Measurements from ENCODE around the gene CEP85L. TPM values are rescaled to one million over a fixed set of nuclear protein-coding genes. Genes with fewer than 3 reads are reported as not detected.

CEP85L gene
- total and polyA plus RNA-seq, 2 of the 13 experiments (the other 11 are each of a cell fraction or from before 2014, with no cell fraction given): 0.44 to 1.7 TPM

DNA sequence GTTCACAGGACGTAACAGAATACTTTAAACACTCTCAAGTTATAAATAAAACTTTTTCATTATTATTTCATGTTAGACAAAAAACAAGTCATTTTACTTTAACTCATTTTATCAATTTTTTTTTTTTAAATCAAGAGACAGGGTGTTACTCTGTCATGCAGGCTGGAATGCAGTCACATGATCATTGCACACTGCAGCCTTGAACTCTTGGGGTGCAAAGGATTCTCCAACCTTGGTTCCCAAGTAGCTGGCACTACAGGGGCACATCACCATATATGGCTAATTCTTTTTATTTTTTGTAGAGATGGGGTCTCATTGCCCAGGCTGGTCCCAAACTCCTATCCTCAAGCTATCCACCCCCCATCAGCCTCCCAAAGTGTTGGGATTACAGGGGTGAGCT is 89.1 kb downstream of the CEP85L start:
- Histone ChIP-seq H3K9me3 (ENCODE audit: low read length) (no peaks in the 10 kb centered on the region), H3K27me3 (ENCODE audit: control insufficient read depth in 1 of 2, insufficient read depth in 2 of 2, low read length in 2 of 2) (no peaks in the 10 kb centered on the region), H3K36me3 (replicated peaks in 1 of 2; ENCODE audit: control insufficient read depth in 1 of 2, insufficient read depth in 2 of 2, low read length in 2 of 2) (no peaks in the 10 kb centered on the region), H3K4me3 (replicated peaks in 1 of 3; ENCODE audit: insufficient read depth in 1 of 3, low read depth in 2 of 3, low read length in 3 of 3) (no peak overlapping the region), H2AFZ (ENCODE audit: low read length) (no peak overlapping the region), H3K79me2 (ENCODE audit: insufficient read depth, low read length) (no peaks in the 10 kb centered on the region), H3K4me1 (ENCODE audit: insufficient read depth, low read length) (no peaks in the 10 kb centered on the region), H3K9ac (ENCODE audit: insufficient read depth, low read depth, low read length) (no peak overlapping the region), H3K4me2 (ENCODE audit: low read depth, low read length) (no peak overlapping the region), H4K20me1 (ENCODE audit: insufficient read depth, low read length) (no peaks in the 10 kb centered on the region), H3K27ac (ENCODE audit: extremely low read length, insufficient read depth, low read length) (no peak overlapping the region)
- ChIA-PET POLR2A (no interaction called here), CTCF (ENCODE audit: low intra/inter-chr PET ratio, low total read pairs) (no interaction called here)
- in situ Hi-C loops (cut with HindIII; ENCODE audit: extremely low pct_ligation_motif_present, low pct_unique_long_range_greater_than_20kb): no loop called here
- FAIRE-seq (no peak), ATAC-seq (no peak), DNase-seq (ENCODE audit: low spot score) (no peak)
- TF ChIP-seq NBN (conservative IDR thresholded peaks at IDR 0.05): no peak
- TF ChIP-seq ZNF766 (CRISPR knock-in tag; IDR thresholded peaks at IDR 0.05; ENCODE audit: borderline replicate concordance): no peak
- no peak for TF ChIP-seq MZF1 (CRISPR knock-in tag; IDR thresholded peaks at IDR 0.05; ENCODE audit: borderline replicate concordance)
- no peak for TF ChIP-seq NFKBIZ (CRISPR knock-in tag; IDR thresholded peaks at IDR 0.05)
- TF ChIP-seq MBD4 (IDR thresholded peaks at IDR 0.05; ENCODE audit: borderline replicate concordance, low read length): no peak
- no peak for TF ChIP-seq ZNF547 (CRISPR knock-in tag; IDR thresholded peaks at IDR 0.05)
- no peak for TF ChIP-seq ONECUT2 (CRISPR knock-in tag; IDR thresholded peaks at IDR 0.05)
- no peak for TF ChIP-seq ADNP (CRISPR knock-in tag; IDR thresholded peaks at IDR 0.05)
- no peak for TF ChIP-seq TEAD3 (CRISPR knock-in tag; optimal IDR thresholded peaks at IDR 0.05; ENCODE audit: borderline replicate concordance)
- no peak for TF ChIP-seq TBX3 (IDR thresholded peaks at IDR 0.05; ENCODE audit: borderline replicate concordance)
- TF ChIP-seq SP2 (CRISPR knock-in tag; IDR thresholded peaks at IDR 0.05): no peak
- WGBS (ENCODE audit: low lambda C conversion rate): 77% methylated on average over 1 of the region's 1 CpG
- no TSS peak for BruUV-seq (replicated peaks)
- intact Hi-C loops (cut with micrococcal nuclease; ENCODE audit: unreplicated experiment): loop anchor here (10.0 kb wide), 1 partner anchor 243 kb away; no protein-coding TSS in a partner anchor

- intact Hi-C loops (cut with micrococcal nuclease; ENCODE audit: unreplicated experiment) (loop anchor here (10.0 kb wide), 1 partner anchor 245 kb away; no protein-coding TSS in a partner anchor), in situ Hi-C loops (cut with HindIII; ENCODE audit: extremely low pct_ligation_motif_present, low pct_unique_long_range_greater_than_20kb) (no loop called here)
- H3K9ac ChIP-seq (ENCODE audit: insufficient read depth, low read depth, low read length): no peak overlapping the region
- no peak for DNase-seq (ENCODE audit: low spot score)
- POLR2A ChIA-PET: no interaction called here
- CTCF ChIA-PET (ENCODE audit: low intra/inter-chr PET ratio, low total read pairs): no interaction called here
- H2AFZ ChIP-seq (ENCODE audit: low read length): no peak overlapping the region
- no peaks in the 10 kb centered on the region for H3K36me3 ChIP-seq (replicated peaks in 1 of 2; ENCODE audit: control insufficient read depth in 1 of 2, insufficient read depth in 2 of 2, low read length in 2 of 2)
- BruUV-seq (replicated peaks): no TSS peak
- no peaks in the 10 kb centered on the region for H3K79me2 ChIP-seq (ENCODE audit: insufficient read depth, low read length)
- H3K27ac ChIP-seq (ENCODE audit: extremely low read length, insufficient read depth, low read length): no peak overlapping the region
- no peaks in the 10 kb centered on the region for H4K20me1 ChIP-seq (ENCODE audit: insufficient read depth, low read length)
- no peak for ATAC-seq
- no peak for FAIRE-seq
- no peaks in the 10 kb centered on the region for H3K4me1 ChIP-seq (ENCODE audit: insufficient read depth, low read length)
- no peaks in the 10 kb centered on the region for H3K27me3 ChIP-seq (ENCODE audit: control insufficient read depth in 1 of 2, insufficient read depth in 2 of 2, low read length in 2 of 2)
- H3K4me2 ChIP-seq (ENCODE audit: low read depth, low read length): no peak overlapping the region
- H3K4me3 ChIP-seq (replicated peaks in 1 of 3; ENCODE audit: insufficient read depth in 1 of 3, low read depth in 2 of 3, low read length in 3 of 3): no peak overlapping the region
- no peaks in the 10 kb centered on the region for H3K9me3 ChIP-seq (ENCODE audit: low read length)
- TF ChIP-seq POLR2AphosphoS5 (IDR thresholded peaks at IDR 0.05; ENCODE audit: low read depth, low read length) (no peak), TEAD2 (CRISPR knock-in tag; IDR thresholded peaks at IDR 0.05) (no peak), JUNB (CRISPR knock-in tag; IDR thresholded peaks at IDR 0.05; ENCODE audit: borderline replicate concordance) (no peak), CREBL2 (CRISPR knock-in tag; IDR thresholded peaks at IDR 0.05; ENCODE audit: borderline replicate concordance) (no peak), ZNF350 (CRISPR knock-in tag; IDR thresholded peaks at IDR 0.05; ENCODE audit: borderline replicate concordance, low read depth) (no peak), PCBP1 (IDR thresholded peaks at IDR 0.05; ENCODE audit: borderline replicate concordance, low read depth, low read length) (no peak), NFE2L1 (CRISPR knock-in tag; IDR thresholded peaks at IDR 0.05; ENCODE audit: borderline replicate concordance) (no peak), ZNF775 (CRISPR knock-in tag; IDR thresholded peaks at IDR 0.05; ENCODE audit: borderline replicate concordance) (no peak)
- TF ChIP-seq, protein P1, sequence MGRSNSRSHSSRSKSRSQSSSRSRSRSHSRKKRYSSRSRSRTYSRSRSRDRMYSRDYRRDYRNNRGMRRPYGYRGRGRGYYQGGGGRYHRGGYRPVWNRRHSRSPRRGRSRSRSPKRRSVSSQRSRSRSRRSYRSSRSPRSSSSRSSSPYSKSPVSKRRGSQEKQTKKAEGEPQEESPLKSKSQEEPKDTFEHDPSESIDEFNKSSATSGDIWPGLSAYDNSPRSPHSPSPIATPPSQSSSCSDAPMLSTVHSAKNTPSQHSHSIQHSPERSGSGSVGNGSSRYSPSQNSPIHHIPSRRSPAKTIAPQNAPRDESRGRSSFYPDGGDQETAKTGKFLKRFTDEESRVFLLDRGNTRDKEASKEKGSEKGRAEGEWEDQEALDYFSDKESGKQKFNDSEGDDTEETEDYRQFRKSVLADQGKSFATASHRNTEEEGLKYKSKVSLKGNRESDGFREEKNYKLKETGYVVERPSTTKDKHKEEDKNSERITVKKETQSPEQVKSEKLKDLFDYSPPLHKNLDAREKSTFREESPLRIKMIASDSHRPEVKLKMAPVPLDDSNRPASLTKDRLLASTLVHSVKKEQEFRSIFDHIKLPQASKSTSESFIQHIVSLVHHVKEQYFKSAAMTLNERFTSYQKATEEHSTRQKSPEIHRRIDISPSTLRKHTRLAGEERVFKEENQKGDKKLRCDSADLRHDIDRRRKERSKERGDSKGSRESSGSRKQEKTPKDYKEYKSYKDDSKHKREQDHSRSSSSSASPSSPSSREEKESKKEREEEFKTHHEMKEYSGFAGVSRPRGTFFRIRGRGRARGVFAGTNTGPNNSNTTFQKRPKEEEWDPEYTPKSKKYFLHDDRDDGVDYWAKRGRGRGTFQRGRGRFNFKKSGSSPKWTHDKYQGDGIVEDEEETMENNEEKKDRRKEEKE (IDR thresholded peaks at IDR 0.05): no peak
These were observed 91.7 kb downstream of the CEP85L start for GRCh38 chr6:118559659-118560058.

Measured in HepG2 (cell line).